HepG2 (cell line): ENCODE data around the gene OR1S2. TPM values are rescaled to one million over a fixed set of nuclear protein-coding genes. Genes with fewer than 3 reads are reported as not detected.

Experiments
- ADNP ChIP-seq: sonication (generic); formaldehyde crosslinking; IDR thresholded peaks from 2 replicates; pipeline ENCODE4 v1.4.0; 2020; ENCODE audit warnings: missing genetic modification reagents
- ATF1 ChIP-seq: IDR thresholded peaks from 2 replicates; pipeline ENCODE4 v1.6.1; 2016; ENCODE audit warnings: mild to moderate bottlenecking, control low read depth
- CBFB ChIP-seq: sonication (generic); formaldehyde crosslinking; IDR thresholded peaks from 2 replicates; pipeline ENCODE4 v1.4.0; 2020; ENCODE audit warnings: missing genetic modification reagents
- CENPT ChIP-seq: sonication (generic); formaldehyde crosslinking; IDR thresholded peaks from 2 replicates; pipeline ENCODE4 v1.8.0; 2022; ENCODE audit warnings: low read depth, mild to moderate bottlenecking, moderate library complexity, missing genetic modification reagents
- CREM ChIP-seq, 2 experiments: sonication (generic) in 1 of 2; formaldehyde crosslinking in 1 of 2; IDR thresholded peaks; 2 replicates each; pipeline versions ENCODE4 v1.4.0 to v1.6.1; 2016 to 2020; ENCODE audit warnings: antibody characterized with exemption in 1 of 2, mild to moderate bottlenecking in 1 of 2, missing genetic modification reagents in 1 of 2
- FOSL1 ChIP-seq: sonication (generic); formaldehyde crosslinking; IDR thresholded peaks from 2 replicates; pipeline ENCODE4 v1.9.0; 2021; ENCODE audit warnings: missing genetic modification reagents, borderline replicate concordance
- FOXA1 ChIP-seq, 2 experiments: fragments of 450-650 bp in 1 of 2; sonication (generic) in 1 of 2; formaldehyde crosslinking in 1 of 2; IDR thresholded peaks; 2 replicates each; pipeline versions ENCODE4 v1.4.0 to v1.6.1; 2016 to 2020; ENCODE audit warnings: missing genetic modification reagents in 1 of 2
- IKZF4 ChIP-seq: sonication (generic); formaldehyde crosslinking; IDR thresholded peaks from 2 replicates; pipeline ENCODE4 v1.5.1; 2020; ENCODE audit warnings: borderline replicate concordance, mild to moderate bottlenecking, low read depth, missing genetic modification reagents; ENCODE audit errors: not compliant biosample characterization
- KLF12 ChIP-seq: sonication (generic); formaldehyde crosslinking; IDR thresholded peaks from 2 replicates; pipeline ENCODE4 v1.4.0; 2020; ENCODE audit warnings: missing genetic modification reagents, borderline replicate concordance
- MZF1 ChIP-seq: sonication (generic); formaldehyde crosslinking; IDR thresholded peaks from 2 replicates; pipeline ENCODE4 v1.8.1; 2023; ENCODE audit warnings: mild to moderate bottlenecking, missing genetic modification reagents, borderline replicate concordance
- SNRNP70 ChIP-seq: fragments of 200-400 bp; formaldehyde crosslinking; IDR thresholded peaks from 2 replicates; pipeline ENCODE4 v1.6.1; 2017; ENCODE audit warnings: mild to moderate bottlenecking, low read depth, low read length, moderate library complexity
- SP4 ChIP-seq: sonication (generic); formaldehyde crosslinking; IDR thresholded peaks from 2 replicates; pipeline ENCODE4 v1.8.1; 2023; ENCODE audit warnings: mild to moderate bottlenecking, missing genetic modification reagents
- SSRP1 ChIP-seq: IDR thresholded peaks from 2 replicates; pipeline ENCODE4 v1.6.1; 2016; ENCODE audit warnings: control low read depth
- TFAP4 ChIP-seq: sonication (generic); IDR thresholded peaks from 2 replicates; pipeline ENCODE4 v1.6.1; 2016; ENCODE audit warnings: low read depth, borderline replicate concordance
- TFDP2 ChIP-seq: sonication (generic); formaldehyde crosslinking; IDR thresholded peaks from 2 replicates; pipeline ENCODE4 v1.4.0; 2020; ENCODE audit warnings: missing genetic modification reagents
- TOE1 ChIP-seq: sonication (generic); formaldehyde crosslinking; IDR thresholded peaks from 2 replicates; pipeline ENCODE4 v1.4.0; 2020; ENCODE audit warnings: mild to moderate bottlenecking, missing genetic modification reagents
- TSC22D2 ChIP-seq: sonication (generic); formaldehyde crosslinking; IDR thresholded peaks from 2 replicates; pipeline ENCODE4 v1.5.1; 2020; ENCODE audit warnings: missing genetic modification reagents, mild to moderate bottlenecking, borderline replicate concordance
- U2AF2 ChIP-seq: fragments of 200-400 bp; formaldehyde crosslinking; IDR thresholded peaks from 2 replicates; pipeline ENCODE4 v1.6.1; 2017; ENCODE audit warnings: low read depth, mild to moderate bottlenecking, low read length
- ZMAT3 ChIP-seq: sonication (generic); formaldehyde crosslinking; conservative IDR thresholded peaks from 2 replicates; pipeline ENCODE4 v1.7.0; 2021; ENCODE audit warnings: missing genetic modification reagents
- ZNF260 ChIP-seq: sonication (generic); formaldehyde crosslinking; IDR thresholded peaks from 2 replicates; pipeline ENCODE4 v1.4.0; 2020; ENCODE audit warnings: missing genetic modification reagents, low read depth, mild to moderate bottlenecking, borderline replicate concordance
- ZNF530 ChIP-seq: sonication (generic); formaldehyde crosslinking; IDR thresholded peaks from 2 replicates; pipeline ENCODE4 v1.5.0; 2020; ENCODE audit warnings: low read depth, mild to moderate bottlenecking, missing genetic modification reagents
- ZSCAN30 ChIP-seq: sonication (generic); formaldehyde crosslinking; IDR thresholded peaks from 2 replicates; pipeline ENCODE4 v1.5.0; 2020; ENCODE audit warnings: mild to moderate bottlenecking, missing genetic modification reagents
- polyA plus RNA-seq, 8 experiments: library from polyadenylated mRNA; depleted of rRNA in 3 of 8; stranded (reverse) in 7 of 8; unstranded in 1 of 8; fragments of >200 nt; fragmentation: Illumina TruSeq in 4 of 8; extraction: Trizol in 4 of 8; gene quantifications; 2 replicates each; pipeline versions ENCODE4 v1.2.1 to v1.2.3, GENCODE V29; 2011 to 2016; ENCODE audit warnings: low read depth in 4 of 8, missing spikeins in 1 of 8, mixed read lengths in 1 of 8; ENCODE audit not compliant: insufficient read depth in 1 of 8
- total RNA-seq, 5 experiments: library from RNA; depleted of rRNA; stranded (reverse); fragments of >200 nt; fragmentation: Illumina TruSeq; extraction: Trizol; gene quantifications; 2 replicates each; pipeline ENCODE4 v1.2.3, GENCODE V29; 2016; ENCODE audit warnings: low read depth in 1 of 5
- TF ChIP-seq, protein P1 (sequence below): IDR thresholded peaks from 2 replicates; pipeline ENCODE4 v1.6.1; 2016; ENCODE audit warnings: missing compliant biosample characterization, missing genetic modification reagents, borderline replicate concordance
- TF ChIP-seq, protein P2 (sequence below): sonication (generic); formaldehyde crosslinking; conservative IDR thresholded peaks from 2 replicates; pipeline ENCODE4 v1.8.1; 2023; ENCODE audit warnings: missing genetic modification reagents
- TF ChIP-seq, protein P3 (sequence below): sonication (generic); formaldehyde crosslinking; IDR thresholded peaks from 2 replicates; pipeline ENCODE4 v1.8.1; 2023; ENCODE audit warnings: mild to moderate bottlenecking, missing genetic modification reagents

Gene OR1S2
- total and polyA plus RNA-seq, 2 of the 13 experiments (the other 11 are each of a cell fraction or from before 2014, with no cell fraction given), result not detected

GRCh38 chr11:58165504-58166106, 38.3 kb downstream of the OR1S2 start (continued):
- TF ChIP-seq, protein P1, sequence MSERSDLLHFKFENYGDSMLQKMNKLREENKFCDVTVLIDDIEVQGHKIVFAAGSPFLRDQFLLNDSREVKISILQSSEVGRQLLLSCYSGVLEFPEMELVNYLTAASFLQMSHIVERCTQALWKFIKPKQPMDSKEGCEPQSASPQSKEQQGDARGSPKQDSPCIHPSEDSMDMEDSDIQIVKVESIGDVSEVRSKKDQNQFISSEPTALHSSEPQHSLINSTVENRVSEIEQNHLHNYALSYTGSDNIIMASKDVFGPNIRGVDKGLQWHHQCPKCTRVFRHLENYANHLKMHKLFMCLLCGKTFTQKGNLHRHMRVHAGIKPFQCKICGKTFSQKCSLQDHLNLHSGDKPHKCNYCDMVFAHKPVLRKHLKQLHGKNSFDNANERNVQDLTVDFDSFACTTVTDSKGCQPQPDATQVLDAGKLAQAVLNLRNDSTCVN (CRISPR knock-in tag), result no peak
- TF ChIP-seq ZNF260 (CRISPR knock-in tag), result no peak
- TF ChIP-seq, protein P2, sequence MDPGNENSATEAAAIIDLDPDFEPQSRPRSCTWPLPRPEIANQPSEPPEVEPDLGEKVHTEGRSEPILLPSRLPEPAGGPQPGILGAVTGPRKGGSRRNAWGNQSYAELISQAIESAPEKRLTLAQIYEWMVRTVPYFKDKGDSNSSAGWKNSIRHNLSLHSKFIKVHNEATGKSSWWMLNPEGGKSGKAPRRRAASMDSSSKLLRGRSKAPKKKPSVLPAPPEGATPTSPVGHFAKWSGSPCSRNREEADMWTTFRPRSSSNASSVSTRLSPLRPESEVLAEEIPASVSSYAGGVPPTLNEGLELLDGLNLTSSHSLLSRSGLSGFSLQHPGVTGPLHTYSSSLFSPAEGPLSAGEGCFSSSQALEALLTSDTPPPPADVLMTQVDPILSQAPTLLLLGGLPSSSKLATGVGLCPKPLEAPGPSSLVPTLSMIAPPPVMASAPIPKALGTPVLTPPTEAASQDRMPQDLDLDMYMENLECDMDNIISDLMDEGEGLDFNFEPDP (CRISPR knock-in tag), result no peak
- no peak for TF ChIP-seq U2AF2
- TF ChIP-seq CREM (IDR thresholded peaks at IDR 0.05), result peak; percentile 94
- no peak for TF ChIP-seq CREM (CRISPR knock-in tag; IDR thresholded peaks at IDR 0.05)
- no peak for TF ChIP-seq ADNP
- no peak for TF ChIP-seq KLF12 (CRISPR knock-in tag)
- no peak for TF ChIP-seq TSC22D2
- no peak for TF ChIP-seq SNRNP70
- TF ChIP-seq CBFB (CRISPR knock-in tag), result peak; percentile 61; the same call in 1 of the 2 replicates
- no peak for TF ChIP-seq FOXA1 (IDR thresholded peaks at IDR 0.05)
- peak; percentile 90 for TF ChIP-seq FOXA1 (CRISPR knock-in tag; IDR thresholded peaks at IDR 0.05)
- TF ChIP-seq ZSCAN30 (CRISPR knock-in tag), result no peak
- no peak for TF ChIP-seq MZF1 (CRISPR knock-in tag)
- TF ChIP-seq ZNF530, result no peak
- no peak for TF ChIP-seq FOSL1
- TF ChIP-seq ATF1 (CRISPR knock-in tag), result peak; percentile 59
- no peak for TF ChIP-seq IKZF4 (CRISPR knock-in tag)
- no peak for TF ChIP-seq ZMAT3 (CRISPR knock-in tag)
- no peak for TF ChIP-seq SP4 (CRISPR knock-in tag)
- peak; percentile 78 for TF ChIP-seq TFDP2 (CRISPR knock-in tag)
- TF ChIP-seq TOE1 (CRISPR knock-in tag), result no peak
- TF ChIP-seq TFAP4, result peak; percentile 60; the same call in 1 of the 2 replicates
- TF ChIP-seq, protein P3, sequence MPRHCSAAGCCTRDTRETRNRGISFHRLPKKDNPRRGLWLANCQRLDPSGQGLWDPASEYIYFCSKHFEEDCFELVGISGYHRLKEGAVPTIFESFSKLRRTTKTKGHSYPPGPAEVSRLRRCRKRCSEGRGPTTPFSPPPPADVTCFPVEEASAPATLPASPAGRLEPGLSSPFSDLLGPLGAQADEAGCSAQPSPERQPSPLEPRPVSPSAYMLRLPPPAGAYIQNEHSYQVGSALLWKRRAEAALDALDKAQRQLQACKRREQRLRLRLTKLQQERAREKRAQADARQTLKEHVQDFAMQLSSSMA, result no peak
- TF ChIP-seq CENPT (CRISPR knock-in tag), result no peak
- no peak for TF ChIP-seq SSRP1 (CRISPR knock-in tag)
